Stimulated activated CD8-positive, alpha-beta memory T cell treated with anti-CD3 and anti-CD28 coated beads, Interleukin-12 subunit alpha, Interleukin-12 subunit beta, amount 100 ng/mL, for 4 hours (primary cell): ENCODE data around the gene GPC3.
"Not testable (repeated sequence)": the region's sequence is repeated elsewhere in the genome, so short reads cannot be mapped to it uniquely, and the experiment has no call there.

Source experiments
- DNase-seq: peaks from one replicate; pipeline ENCODE4 v3.0.0-alpha.2; 2020; ENCODE audit warnings: low read depth

Gene GPC3

GRCh38 chrX:133926099-133926498 is 59.3 kb downstream of the GPC3 start:
- no peak for DNase-seq

DNA sequence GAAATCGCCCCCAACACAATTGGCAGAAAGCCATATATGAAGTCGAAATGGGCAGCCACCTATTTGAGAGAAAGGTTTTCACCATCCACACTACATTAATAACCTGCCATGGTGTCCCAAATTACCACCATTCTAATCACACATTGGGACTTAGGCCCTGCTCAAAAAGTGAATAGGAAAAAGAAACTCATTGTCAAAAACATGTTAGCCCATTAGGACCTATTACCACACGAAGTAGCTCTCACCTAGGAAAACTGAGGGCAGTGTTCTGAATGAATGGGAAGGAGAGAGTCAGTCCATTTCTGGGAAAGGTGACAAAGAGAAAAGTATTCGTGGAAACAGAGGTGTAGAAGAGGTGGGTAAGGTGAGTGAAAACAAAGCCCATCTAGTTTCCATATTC is 60.8 kb downstream of the GPC3 start:
- DNase-seq, result no peak

GRCh38 chrX:133923548-133923947 is 61.8 kb downstream of the GPC3 start:
- DNase-seq, result no peak

DNA sequence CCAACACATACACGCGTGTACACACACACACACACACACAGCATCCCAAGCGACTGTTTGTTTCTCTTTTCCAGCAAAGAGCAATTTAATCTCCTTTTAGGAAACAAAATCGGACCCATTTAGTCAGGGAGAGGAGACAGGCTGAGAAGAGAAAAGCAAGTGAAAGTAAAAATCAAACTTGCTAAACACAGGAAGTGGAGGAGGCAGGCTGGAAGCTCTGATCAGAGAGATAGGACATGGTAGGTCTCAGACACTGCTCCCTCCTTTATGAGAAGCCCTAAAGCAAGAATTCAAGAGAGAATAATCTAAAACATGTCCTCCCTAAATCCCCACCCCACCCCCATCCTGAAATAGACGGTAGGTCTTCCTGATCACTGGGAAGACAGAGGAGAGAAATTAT is 62.3 kb downstream of the GPC3 start:
- no peak for DNase-seq

GRCh38 chrX:133922390-133922771 is 63.0 kb downstream of the GPC3 start:
- DNase-seq, result no peak

DNA sequence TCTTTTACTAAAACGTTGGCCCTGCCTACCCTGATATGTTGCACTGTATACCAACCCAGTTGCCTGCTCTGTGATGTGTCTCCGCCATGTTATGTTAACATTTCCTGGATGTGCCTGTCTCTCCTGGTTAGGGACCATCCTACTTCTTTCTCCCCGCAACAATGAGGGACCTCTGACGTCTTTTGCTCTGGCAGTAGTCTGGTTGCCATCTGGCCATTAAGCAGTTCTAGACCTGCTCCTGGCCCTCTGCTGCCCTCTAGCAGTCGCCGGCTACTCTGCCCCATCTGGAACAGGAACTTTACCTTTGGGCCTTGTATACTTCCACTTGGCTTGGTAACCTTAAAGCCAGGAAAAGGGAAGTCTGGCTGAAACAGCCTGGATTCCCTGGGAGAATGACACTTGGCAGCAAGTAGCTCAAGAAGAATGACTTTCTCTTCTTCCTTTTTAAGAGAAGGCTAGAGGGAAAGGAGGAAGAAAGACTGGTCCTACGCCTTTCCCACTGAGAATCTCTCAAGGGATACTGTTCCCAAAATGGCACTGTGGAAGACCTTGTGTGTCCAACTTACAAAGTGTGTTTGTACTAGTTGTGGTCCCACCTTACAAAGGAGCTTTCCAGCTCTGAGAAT is 63.5 kb downstream of the GPC3 start:
- DNase-seq, result no peak

DNA sequence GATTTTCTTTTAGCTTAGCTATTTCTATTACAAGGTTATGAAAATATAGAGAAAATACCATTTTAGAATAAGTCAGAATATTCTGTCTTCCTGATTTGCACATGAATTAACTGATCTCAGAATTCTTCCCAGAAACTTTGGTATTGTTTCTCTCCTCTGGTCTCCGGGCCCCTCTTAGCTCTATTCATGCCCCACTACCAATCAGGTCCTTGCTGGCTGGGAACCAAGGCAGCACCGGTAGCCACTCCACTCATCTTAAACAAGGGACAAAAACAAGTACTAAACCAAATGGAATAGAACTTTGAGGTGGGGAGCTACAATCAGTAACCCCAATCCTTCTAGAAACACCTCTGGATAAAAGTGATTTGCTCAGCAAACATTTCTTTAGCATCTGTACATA is 64.3 kb downstream of the GPC3 start:
- DNase-seq, result no peak

GRCh38 chrX:133918361-133918771 is 67.0 kb downstream of the GPC3 start:
- no peak for DNase-seq

DNA sequence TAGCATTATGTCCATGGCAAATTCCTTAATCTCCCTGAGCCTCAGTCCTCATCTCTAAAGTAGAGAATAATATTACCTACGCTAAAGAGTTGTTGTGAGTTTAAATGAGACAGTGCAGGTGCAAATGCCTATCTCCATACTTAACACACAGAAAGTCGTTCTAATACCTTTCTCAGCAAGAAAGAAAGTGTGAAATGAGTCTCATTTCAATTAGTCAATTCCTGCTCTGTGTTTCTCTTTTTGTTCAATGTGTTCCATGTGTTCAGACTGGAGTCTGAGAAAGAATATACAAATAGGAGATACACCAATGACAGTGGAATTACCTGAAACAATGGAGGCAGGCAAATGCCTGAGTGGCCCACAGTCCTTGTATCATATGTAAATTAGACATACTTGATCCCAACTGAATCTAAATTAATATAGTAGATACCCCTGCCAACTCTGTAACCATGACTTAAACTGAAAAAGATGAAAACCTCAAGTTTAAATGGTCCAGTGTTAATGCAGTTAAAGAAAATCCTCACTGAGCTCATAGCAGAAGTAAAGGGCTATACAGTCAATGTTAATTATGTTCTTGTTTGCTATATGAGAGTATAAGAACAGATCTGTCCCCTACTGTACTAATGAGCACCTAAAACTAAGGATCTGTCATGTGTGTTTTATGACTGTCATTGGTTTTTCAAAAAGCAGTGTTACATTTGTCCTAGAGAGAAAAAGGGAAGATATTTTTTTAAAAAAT is 68.2 kb downstream of the GPC3 start:
- DNase-seq, result no peak

- DNase-seq, result no peak
Observed at GRCh38 chrX:133913658-133914388, 71.6 kb downstream of the GPC3 start.

DNA sequence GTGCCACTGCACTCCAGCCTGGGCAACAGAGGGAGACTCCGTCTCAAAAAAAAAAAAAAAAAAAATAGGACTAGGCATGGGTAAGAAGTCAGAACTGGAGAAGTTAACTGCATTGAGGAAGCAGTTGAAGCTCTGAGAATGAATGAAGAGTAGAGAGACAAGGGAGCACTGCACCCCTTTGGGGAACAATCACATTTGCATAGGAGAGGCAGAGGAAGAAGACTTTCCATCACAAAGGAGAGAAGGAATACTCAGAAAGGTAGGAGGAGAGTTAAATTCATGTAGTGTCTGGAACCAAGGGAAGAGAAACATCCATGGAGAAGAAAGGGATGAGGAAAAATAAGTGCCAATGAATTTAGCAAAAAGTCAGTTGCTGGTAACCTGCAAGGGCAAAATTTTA is 72.4 kb downstream of the GPC3 start:
- DNase-seq, result no peak

GRCh38 chrX:133911825-133912495 is 73.4 kb downstream of the GPC3 start:
- DNase-seq, result no peak

DNA sequence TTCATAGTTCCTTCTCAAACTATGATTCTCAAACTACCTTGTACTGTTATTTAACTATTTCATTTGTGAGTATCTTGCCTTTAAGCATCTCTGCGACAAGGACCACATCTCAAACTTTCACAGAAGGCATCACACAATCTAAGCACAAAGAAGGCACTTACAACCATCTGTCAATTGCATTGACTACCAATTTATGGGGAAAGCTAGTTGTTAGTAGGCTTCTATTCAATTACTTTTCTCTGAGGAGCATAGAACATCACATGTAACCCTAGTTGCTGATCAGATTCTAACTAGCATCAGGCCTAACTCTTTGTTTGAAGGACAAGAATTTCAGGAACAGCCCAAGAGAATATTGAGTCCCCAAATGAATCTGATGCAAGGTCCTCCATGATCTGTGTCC is 74.9 kb downstream of the GPC3 start:
- no peak for DNase-seq

GRCh38 chrX:133909888-133910287 is 75.5 kb downstream of the GPC3 start:
- DNase-seq, result no peak

GRCh38 chrX:133908223-133908955 is 77.0 kb downstream of the GPC3 start:
- DNase-seq, result no peak

DNA sequence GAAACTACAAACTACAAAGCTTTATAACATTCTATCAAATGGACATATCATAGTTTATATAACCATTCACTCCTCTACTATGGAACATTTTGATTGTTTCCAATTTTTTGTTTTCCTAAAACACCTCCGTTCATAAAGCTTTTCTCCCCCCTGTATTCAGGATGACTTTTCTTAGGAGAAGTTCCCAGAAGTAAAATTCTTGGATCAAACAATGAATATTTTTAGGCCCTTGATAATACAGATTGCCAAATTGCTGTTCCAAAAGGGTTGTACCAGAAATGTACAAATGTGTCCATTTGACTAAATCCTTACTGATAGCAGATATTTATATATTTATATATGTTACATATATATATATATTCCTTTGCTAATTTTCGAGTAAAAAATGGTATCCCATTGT is 77.8 kb downstream of the GPC3 start:
- no peak for DNase-seq

GRCh38 chrX:133905305-133905704 is 80.1 kb downstream of the GPC3 start:
- DNase-seq, result no peak

- DNase-seq, result no peak
Observed at GRCh38 chrX:133897593-133898163, 87.7 kb downstream of the GPC3 start.

DNA sequence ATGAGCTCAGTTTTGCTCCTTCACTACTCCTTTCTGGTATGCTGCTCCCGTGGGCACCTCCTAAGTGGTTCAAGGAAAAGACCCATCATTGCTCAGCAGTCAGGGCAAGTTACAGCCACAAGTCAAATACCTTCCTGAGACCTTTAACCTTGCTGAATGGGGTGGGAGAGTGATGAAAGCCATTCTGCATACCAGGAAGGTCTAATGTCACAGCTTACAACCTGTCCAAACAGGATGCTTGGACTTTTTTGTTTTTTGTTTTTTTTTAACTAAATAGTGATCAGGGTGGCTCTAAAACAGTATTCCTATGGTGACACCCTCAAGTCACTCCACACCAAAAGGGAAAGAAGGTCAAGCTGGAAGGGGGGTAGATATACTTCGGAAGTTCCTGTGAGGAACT is 93.1 kb downstream of the GPC3 start:
- DNase-seq, result no peak

DNA sequence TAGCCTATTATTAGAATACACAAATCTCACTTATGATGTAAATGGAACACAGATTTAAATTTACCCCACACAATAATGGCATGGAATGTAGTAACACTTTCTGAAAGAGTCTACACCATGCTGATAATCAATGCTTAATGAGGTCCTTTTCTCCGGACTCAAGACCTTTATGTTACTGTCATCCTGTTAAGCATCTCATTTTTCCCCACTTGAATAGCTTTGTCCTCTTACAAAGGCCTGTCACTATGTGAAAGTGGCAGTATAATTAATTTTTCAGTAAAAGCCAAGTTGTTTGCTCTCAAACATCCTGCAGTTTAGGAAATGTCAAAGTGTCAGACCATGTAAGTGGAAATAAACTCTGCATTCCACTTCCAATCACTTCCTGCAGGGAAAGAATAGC is 96.4 kb downstream of the GPC3 start:
- no peak for DNase-seq

GRCh38 chrX:133888084-133888483 is 97.3 kb downstream of the GPC3 start:
- DNase-seq, result not testable (repeated sequence)
